Activated B cell treated with CpG ODN at 0.5 μM for 24 hours (primary cell): ENCODE data around the gene LY9. TPM values are rescaled to one million over a fixed set of nuclear protein-coding genes. Genes with fewer than 3 reads are reported as not detected.
A peak's percentile ranks its signal among the peaks of the same experiment; 100 is the strongest.

Experiments used
- ATAC-seq: fragments of 200-7000 bp; cut with Tn5 transposase; one replicate; pipeline ENCODE4 v1.10.0; 2021; ENCODE audit warnings: low read depth, mild to moderate bottlenecking, moderate library complexity
- CTCF ChIA-PET: fragments of 350-600 bp; sonication (Branson Sonifier 250); formaldehyde crosslinking; loops from one replicate; lab custom pipeline; 2021; ENCODE audit warnings: antibody characterized with exemption; lab: Charles Lee
- POLR2A ChIA-PET: fragments of 350-600 bp; sonication (Branson Sonifier 250); formaldehyde crosslinking; loops from one replicate; lab custom pipeline; 2021; ENCODE audit warnings: antibody characterized with exemption; lab: Charles Lee
- DNase-seq: peaks from one replicate; pipeline ENCODE4 v3.0.0; 2022
- H3K27ac Mint-ChIP-seq: one replicate; pipeline ENCODE4 v1.8.0; 2020; ENCODE audit warnings: mixed read lengths
- H3K27me3 Mint-ChIP-seq: one replicate; pipeline ENCODE4 v1.8.0; 2021; ENCODE audit warnings: mixed read lengths
- H3K36me3 Mint-ChIP-seq: one replicate; pipeline ENCODE4 v1.8.0; 2021; ENCODE audit warnings: low read depth, mixed read lengths
- H3K4me1 Mint-ChIP-seq: one replicate; pipeline ENCODE4 v1.8.0; 2021; ENCODE audit warnings: mixed read lengths
- H3K4me3 Mint-ChIP-seq: one replicate; pipeline ENCODE4 v1.8.0; 2020; ENCODE audit warnings: mild to moderate bottlenecking, mixed read lengths
- H3K9me3 Mint-ChIP-seq: one replicate; pipeline ENCODE4 v1.8.0; 2020; ENCODE audit warnings: mixed read lengths
- CTCF ChIP-seq: fragments of 200-600 bp; IDR thresholded peaks from one replicate; pipeline ENCODE4 v1.8.0; 2022; ENCODE audit warnings: antibody characterized with exemption, mild to moderate bottlenecking
- intact Hi-C: fragments of 100-400 bp; cut with micrococcal nuclease; formaldehyde crosslinking; loops from one replicate; pipeline ENCODE4 v1.15.1; 2024
- total RNA-seq: library from RNA; stranded (reverse); gene quantifications from 2 replicates; pipeline ENCODE4 v1.2.3, GENCODE V29; 2022

The LY9 gene
- total RNA-seq, 1 donor from 2014 or later: 71.6 TPM

DNA sequence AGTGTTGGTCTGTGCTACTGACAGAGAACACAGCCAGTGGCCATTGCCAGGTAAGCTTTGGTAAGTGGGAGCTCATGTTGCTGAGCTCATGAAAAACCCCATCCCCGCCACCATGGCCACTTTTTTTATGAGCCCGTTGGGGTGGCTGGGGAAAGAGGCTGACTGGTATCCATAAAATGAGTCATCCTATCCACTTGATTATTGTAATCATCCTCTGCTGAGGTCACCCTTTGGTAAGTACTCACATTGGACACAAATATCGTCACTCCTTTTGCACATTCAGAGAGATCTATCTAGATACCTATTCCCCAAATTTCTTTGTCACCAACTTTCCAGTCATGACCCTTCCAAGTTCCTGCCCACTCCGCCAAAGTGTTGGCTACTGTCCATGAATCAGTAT is 34.9 kb upstream of the LY9 start:
- TF ChIP-seq CTCF: no peak
- Mint-ChIP-seq H3K27me3 (no peaks in the 10 kb centered on the region), H3K9me3 (no peaks in the 10 kb centered on the region), H3K27ac (no peak overlapping the region), H3K4me3 (no peak overlapping the region), H3K4me1 (peaks cover 2% of the 10 kb centered on the region), H3K36me3 (peaks cover 2% of the 10 kb centered on the region)
- POLR2A ChIA-PET: no interaction called here
- no peak for DNase-seq
- CTCF ChIA-PET: no interaction called here
- ATAC-seq: no peak
- intact Hi-C loops: no loop called here

DNA sequence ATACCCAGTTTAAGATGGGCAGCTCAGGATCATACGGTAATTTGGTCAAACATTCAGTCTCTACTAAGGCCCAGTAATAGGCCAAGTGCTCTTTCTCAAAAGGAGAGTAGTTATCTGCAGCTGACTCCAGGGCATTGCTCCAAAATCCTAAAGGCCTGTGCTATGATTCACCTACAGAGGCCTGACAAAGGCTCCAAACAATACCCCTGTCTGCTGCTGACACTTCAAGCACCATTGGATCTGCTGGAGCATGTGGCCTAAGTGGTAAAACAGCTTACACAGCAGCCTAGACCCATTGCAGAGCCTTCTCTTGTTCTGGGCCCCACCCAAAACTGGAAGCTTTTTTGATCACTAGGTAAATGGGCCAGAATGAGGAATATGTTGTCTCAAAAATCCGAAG is 34.1 kb upstream of the LY9 start:
- H3K27me3 Mint-ChIP-seq: no peaks in the 10 kb centered on the region
- ATAC-seq: no peak
- CTCF ChIA-PET: no interaction called here
- no peak overlapping the region for H3K4me3 Mint-ChIP-seq
- POLR2A ChIA-PET: interaction anchor here (1.1 kb wide), 1 partner anchor 28 kb away, joined by 3 read pairs; no protein-coding TSS in a partner anchor
- no peak for DNase-seq
- no peak for TF ChIP-seq CTCF
- peaks cover 2% of the 10 kb centered on the region for H3K36me3 Mint-ChIP-seq
- no peak overlapping the region for H3K27ac Mint-ChIP-seq
- no peaks in the 10 kb centered on the region for H3K9me3 Mint-ChIP-seq
- intact Hi-C loops: no loop called here
- H3K4me1 Mint-ChIP-seq: peaks cover 7% of the 10 kb centered on the region

GRCh38 chr1:160763993-160764392 is 32.0 kb upstream of the LY9 start:
- ChIA-PET POLR2A (no interaction called here), CTCF (interaction anchor here (1.3 to 6.6 kb wide), 2 partner anchors 13 to 38 kb away, joined by 5 to 89 read pairs; no protein-coding TSS in a partner anchor)
- H3K27ac Mint-ChIP-seq: no peak overlapping the region
- no peak for DNase-seq
- H3K4me3 Mint-ChIP-seq: no peak overlapping the region
- H3K36me3 Mint-ChIP-seq: peaks cover 2% of the 10 kb centered on the region
- H3K4me1 Mint-ChIP-seq: peaks cover 27% of the 10 kb centered on the region
- intact Hi-C loops: no loop called here
- no peaks in the 10 kb centered on the region for H3K9me3 Mint-ChIP-seq
- ATAC-seq: no peak
- H3K27me3 Mint-ChIP-seq: no peaks in the 10 kb centered on the region
- no peak for TF ChIP-seq CTCF

GRCh38 chr1:160767395-160768294 is 28.3 kb upstream of the LY9 start:
- H3K4me1 Mint-ChIP-seq: peaks cover 36% of the 10 kb centered on the region
- CTCF ChIA-PET: interaction anchor here (0.9 to 6.6 kb wide), 24 partner anchors 9 to 339 kb away, joined by 3 to 89 read pairs (median 6); partner anchors contain the start of genes ITLN2 and SLAMF7

More at GRCh38 chr1:160767395-160768294, 28.3 kb upstream of the LY9 start:
- ATAC-seq (peak; percentile 37), DNase-seq (no peak)
- no peaks in the 10 kb centered on the region for H3K36me3 Mint-ChIP-seq
- peak overlapping the region; percentile 78 for H3K4me3 Mint-ChIP-seq
- intact Hi-C loops: loop anchor here (1.0 to 5.0 kb wide), 8 partner anchors 22 to 187 kb away; partner anchors contain the start of genes ITLN2 and SLAMF7
- no peaks in the 10 kb centered on the region for H3K27me3 Mint-ChIP-seq
- TF ChIP-seq CTCF: no peak
- peaks cover 4% of the 10 kb centered on the region for H3K9me3 Mint-ChIP-seq
- POLR2A ChIA-PET: interaction anchor here (0.6 to 2.3 kb wide), 23 partner anchors 8 to 398 kb away, joined by 3 to 11 read pairs (median 5); partner anchors contain the start of genes CD48, LY9 and SLAMF7
- H3K27ac Mint-ChIP-seq: peak overlapping the region; percentile 87
